ENCODE measurements around the gene SORCS1.

DNA sequence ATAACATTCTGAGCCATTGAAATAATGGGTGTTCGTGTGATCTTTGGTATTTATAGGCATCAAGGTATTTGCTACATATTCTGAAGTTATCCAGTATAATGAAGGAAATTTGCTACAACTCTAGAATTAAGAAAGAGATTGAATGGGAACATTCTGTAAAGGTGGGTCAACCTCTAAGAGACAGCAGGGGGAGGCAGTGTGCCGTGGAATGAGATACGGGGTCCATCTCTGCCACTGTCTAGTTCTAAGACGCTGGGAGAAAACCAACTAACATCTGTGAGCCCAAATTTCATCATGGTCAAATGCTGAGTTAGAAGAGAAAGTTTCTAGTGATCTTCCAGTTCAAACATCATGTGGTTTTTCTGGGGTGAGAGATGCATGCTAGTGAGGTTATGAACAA lies 368.9 kb downstream of the SORCS1 start:
- TF ChIP-seq CTCF (IDR thresholded peaks at IDR 0.05) (peak; percentile 22 to 76 (median 58)), POLR2A (IDR thresholded peaks at IDR 0.05) (no peak)

Measured in thyroid gland (tissue), 4 donors.